ENCODE results near the gene CMTM1. TPM values are rescaled to one million over a fixed set of nuclear protein-coding genes. Genes with fewer than 3 reads are reported as not detected.
"Not testable (repeated sequence)": the region's sequence is repeated elsewhere in the genome, so short reads cannot be mapped to it uniquely, and the experiment has no call there.

Gene CMTM1
- total RNA-seq, 2 donors from 2014 or later = 7.2 to 11.6 TPM

DNA sequence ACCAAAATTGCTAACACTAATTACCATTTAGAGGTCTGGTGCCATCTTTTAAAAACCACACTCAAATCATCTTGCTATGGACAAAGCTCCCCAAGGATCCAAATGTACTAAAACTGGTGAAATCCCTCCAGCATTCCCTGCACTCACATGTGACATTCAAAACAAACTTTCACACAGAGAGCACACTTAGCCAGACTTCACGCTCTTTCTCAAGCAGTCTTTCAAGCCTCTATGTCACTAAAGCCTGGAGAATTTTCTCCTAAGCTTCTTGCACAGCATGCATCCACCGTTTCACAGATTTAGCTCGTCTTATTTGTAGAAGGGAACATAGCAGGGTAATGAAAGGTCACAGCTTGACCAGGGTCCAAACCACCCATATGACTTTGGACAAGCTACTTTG is 57.5 kb downstream of the CMTM1 start:
- no peak overlapping the region for H3K27ac Mint-ChIP-seq
- ATAC-seq = no peak
- H3K27me3 Mint-ChIP-seq = no peaks in the 10 kb centered on the region
- H3K4me3 Mint-ChIP-seq = no peak overlapping the region
- H3K36me3 Mint-ChIP-seq = no peaks in the 10 kb centered on the region
- DNase-seq (ENCODE audit: low spot score) = no peak
- H3K4me1 Mint-ChIP-seq (ENCODE audit: low read depth in 2 of 2) = no peaks in the 10 kb centered on the region
- no peaks in the 10 kb centered on the region for H3K9me3 Mint-ChIP-seq

DNA sequence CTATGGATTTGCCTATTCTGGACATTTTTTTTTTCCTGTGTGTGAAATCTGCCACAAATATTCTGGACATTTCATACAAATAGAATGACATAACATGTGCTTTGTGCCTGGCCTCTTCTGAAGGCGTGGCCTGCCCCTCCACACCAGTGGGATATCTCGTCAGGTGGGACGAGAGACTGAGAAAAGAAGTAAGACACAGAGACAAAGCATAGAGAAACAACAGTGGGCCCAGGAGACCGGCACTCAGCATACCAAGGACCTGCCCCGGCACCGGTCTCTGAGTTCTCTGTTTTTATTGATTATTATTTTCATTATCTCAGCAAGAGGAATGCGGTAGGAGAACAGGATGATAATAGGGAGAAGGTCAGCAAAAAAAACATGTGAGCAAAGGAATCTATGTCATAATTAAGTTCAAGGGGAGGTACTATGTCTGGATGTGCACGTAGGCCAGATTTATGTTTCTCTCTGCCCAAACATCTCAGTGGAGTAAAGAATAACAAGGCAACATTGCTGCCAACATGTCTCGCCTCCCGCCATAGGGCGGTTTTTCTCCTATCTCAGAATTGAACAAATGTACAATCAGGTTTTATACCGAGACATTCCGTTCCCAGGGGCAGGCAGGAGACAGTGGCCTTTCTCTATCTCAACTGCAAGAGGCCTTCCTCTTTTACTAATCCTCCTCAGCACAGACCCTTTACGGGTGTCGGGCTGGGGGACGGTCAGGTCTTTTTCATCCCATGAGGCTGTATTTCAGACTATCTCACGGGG is 61.6 kb downstream of the CMTM1 start:
- not testable (repeated sequence) for H3K27ac Mint-ChIP-seq; H3K4me1 Mint-ChIP-seq (ENCODE audit: low read depth in 2 of 2); H3K9me3 Mint-ChIP-seq; DNase-seq (ENCODE audit: low spot score); H3K36me3 Mint-ChIP-seq; H3K27me3 Mint-ChIP-seq; ATAC-seq; H3K4me3 Mint-ChIP-seq

Other genes with a start within 250 kb of the CMTM1 start
- not detected for gene CDH5, start 199.7 kb upstream of the CMTM1 start, total RNA-seq
- gene BEAN1, start 139.1 kb upstream of the CMTM1 start, total RNA-seq = not detected
- gene TK2, start 16.3 kb upstream of the CMTM1 start, total RNA-seq = 1 to 10 TPM; 5.9 to 6.3 TPM
- 10 to 100 TPM; 71.2 to 78.6 TPM for gene CKLF, start 13.9 kb upstream of the CMTM1 start, total RNA-seq
- gene CMTM2, start 13.0 kb downstream of the CMTM1 start, total RNA-seq = under 1 TPM; 0.45 to 0.67 TPM
- gene CMTM3, start 38.3 kb downstream of the CMTM1 start, total RNA-seq = 10 to 100 TPM; 43.8 to 49.7 TPM
- 1 to 10 TPM; 1.2 to 2.2 TPM for gene CMTM4, start 130.3 kb downstream of the CMTM1 start, total RNA-seq
- gene DYNC1LI2, start 185.2 kb downstream of the CMTM1 start, total RNA-seq = 100 to 1,000 TPM in 1 of 2 donors, 10 to 100 TPM in 1; 74.0 to 101 TPM
- gene TERB1, start 235.1 kb downstream of the CMTM1 start, total RNA-seq = under 1 TPM; 0.38 to 0.64 TPM

Data from natural killer cell treated with Interleukin-12 subunit alpha and Interleukin-12 subunit beta and Interleukin-15 and Interleukin-18, amount 100 ng/mL, for 72 hours (primary cell).